Erythroblast (primary cell): ENCODE results near the gene ASAP2.
A peak's percentile ranks its signal among the peaks of the same experiment; 100 is the strongest.

Source experiments
- GATA1 ChIP-seq: IDR thresholded peaks from 2 replicates; pipeline ENCODE4 v1.6.1; 2011; ENCODE audit warnings: low read depth, mild to moderate bottlenecking, control low read depth, low read length, moderate library complexity
- POLR2A ChIP-seq: IDR thresholded peaks from 2 replicates; pipeline ENCODE4 v1.6.1; 2011; ENCODE audit warnings: mild to moderate bottlenecking, low read length

DNA sequence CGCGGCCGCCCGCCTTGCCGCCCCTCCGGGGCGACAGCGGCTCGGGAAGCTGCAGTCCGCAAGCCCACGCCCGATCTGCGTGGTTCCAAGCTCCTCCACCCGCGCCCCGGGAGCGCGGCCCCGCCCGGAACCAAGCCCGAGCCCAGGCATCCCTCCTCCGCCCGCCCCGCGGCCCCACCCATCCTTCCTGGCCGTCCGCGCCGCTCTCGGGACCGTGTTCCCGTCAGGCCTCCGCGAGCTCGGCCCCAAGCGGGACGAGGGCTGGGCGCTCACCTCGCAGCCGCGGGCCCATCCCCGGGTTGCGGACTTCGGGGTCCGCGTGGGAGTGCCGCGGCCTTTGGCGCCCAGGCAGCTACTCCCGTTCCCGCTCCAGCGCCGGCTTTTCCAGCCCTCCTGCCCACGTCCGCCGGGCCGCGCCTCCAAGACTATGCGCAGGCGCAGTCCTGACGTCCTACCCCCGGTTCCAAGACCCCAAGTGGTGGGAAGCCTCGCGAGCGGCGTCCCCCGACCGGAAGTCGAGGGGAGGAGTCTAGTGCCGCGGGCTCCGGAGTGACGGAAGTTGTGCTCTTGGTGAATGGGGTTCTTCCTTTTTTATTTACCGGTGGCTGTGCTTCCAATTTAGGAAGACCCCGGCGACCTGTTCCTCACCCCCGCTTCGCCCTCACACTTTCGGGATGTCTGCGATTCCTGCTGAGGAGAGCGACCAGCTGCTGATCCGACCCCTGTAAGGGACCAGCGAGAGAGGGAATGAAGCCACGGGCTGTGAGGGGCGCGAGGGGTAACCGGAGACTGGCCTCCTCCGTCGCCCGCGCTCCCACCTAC is 216.7 kb downstream of the ASAP2 start, which contains the start of the genes CPSF3 and ITGB1BP1:
- TF ChIP-seq POLR2A, result peak; percentile 78
- TF ChIP-seq GATA1, result no peak
